Measurements from ENCODE around the gene C22orf31. TPM values are rescaled to one million over a fixed set of nuclear protein-coding genes. Genes with fewer than 3 reads are reported as not detected.

The C22orf31 gene
- total RNA-seq, 4 donors from 2014 or later = not detected

DNA sequence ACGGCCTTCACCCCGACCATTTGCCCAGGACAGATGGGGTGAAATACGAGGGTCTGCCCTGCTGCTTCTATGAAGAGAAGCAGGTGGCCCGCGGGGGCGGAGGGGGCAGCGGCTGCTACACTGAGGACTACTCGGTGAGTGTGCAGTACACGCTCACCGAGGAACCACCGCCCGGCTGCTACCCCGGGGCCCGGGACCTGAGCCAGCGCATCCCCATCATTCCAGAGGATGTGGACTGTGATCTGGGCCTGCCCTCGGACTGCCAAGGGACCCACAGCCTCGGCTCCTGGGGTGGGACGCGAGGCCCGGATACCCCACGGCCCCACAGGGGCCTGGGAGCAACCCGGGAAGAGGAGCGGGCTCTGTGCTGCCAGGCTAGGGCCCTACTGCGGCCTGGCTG lies 11.2 kb downstream of the C22orf31 start:
- TF ChIP-seq CTCF (IDR thresholded peaks at IDR 0.05; ENCODE audit: low read depth) = no peak

GRCh38 chr22:29049655-29050263 lies 11.9 kb downstream of the C22orf31 start:
- no peak for TF ChIP-seq CTCF (IDR thresholded peaks at IDR 0.05; ENCODE audit: low read depth)

- no peak for TF ChIP-seq CTCF (IDR thresholded peaks at IDR 0.05; ENCODE audit: low read depth)
Measured at GRCh38 chr22:29048822-29049654, 12.6 kb downstream of the C22orf31 start.

GRCh38 chr22:29044657-29045176 lies 16.9 kb downstream of the C22orf31 start:
- TF ChIP-seq CTCF (IDR thresholded peaks at IDR 0.05; ENCODE audit: low read depth) = no peak

- TF ChIP-seq CTCF (IDR thresholded peaks at IDR 0.05; ENCODE audit: low read depth) = no peak
Measured at GRCh38 chr22:29043906-29044575, 17.6 kb downstream of the C22orf31 start.

DNA sequence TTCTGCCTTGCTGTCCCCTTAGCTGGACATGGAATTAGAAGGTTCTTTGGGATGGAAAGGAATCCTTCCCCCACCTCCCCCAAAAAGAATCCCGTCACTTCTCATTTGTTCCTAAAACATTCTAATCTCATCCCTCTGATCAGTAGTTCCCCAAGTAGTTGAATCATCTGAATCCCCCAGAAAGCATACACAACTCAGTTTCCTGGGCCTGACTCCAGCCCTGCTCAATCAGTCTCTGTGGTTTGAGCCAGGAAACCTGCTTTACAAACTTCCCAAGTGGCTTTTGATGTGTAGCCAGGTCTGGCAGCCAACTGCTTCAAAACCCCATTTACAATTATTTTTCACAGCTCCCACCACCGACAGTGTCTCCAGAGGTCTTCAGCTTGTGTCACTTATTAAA lies 20.2 kb downstream of the C22orf31 start:
- TF ChIP-seq CTCF (IDR thresholded peaks at IDR 0.05; ENCODE audit: low read depth) = no peak

Measured in subcutaneous adipose tissue (tissue), 4 donors.